Heart left ventricle (tissue), 16 donors: ENCODE results near the gene KRT8. TPM values are rescaled to one million over a fixed set of nuclear protein-coding genes. Genes with fewer than 3 reads are reported as not detected.

Source experiments
- ATAC-seq, 4 donors: fragments of 200-7000 bp; cut with Tn5 transposase; one replicate each; pipeline ENCODE4 v1.9.1; 2020 to 2022; ENCODE audit warnings: moderate library complexity in 4 of 4, mild to moderate bottlenecking in 3 of 4, moderate number of reproducible peaks in 1 of 4
- DNase-seq, 5 donors: peaks; one replicate each; pipeline ENCODE4 v3.0.0-alpha.2; 2020
- H3K27ac ChIP-seq, 12 donors: fragments of 200-600 bp; sonication (generic) in 4 of 12; one replicate each; pipeline versions ENCODE4 v1.5.0 to v1.8.0; 2016 to 2022; ENCODE audit warnings: mild to moderate bottlenecking in 2 of 12
- H3K27me3 ChIP-seq, 9 donors: fragments of 200-600 bp; sonication (generic) in 2 of 9; one replicate each; pipeline versions ENCODE4 v1.5.1 to v1.8.0; 2016 to 2022; ENCODE audit warnings: mild to moderate bottlenecking in 3 of 9
- H3K36me3 ChIP-seq, 9 donors: fragments of 200-600 bp; sonication (generic) in 2 of 9; one replicate each; pipeline versions ENCODE4 v1.5.0 to v1.8.0; 2018 to 2022; ENCODE audit warnings: mild to moderate bottlenecking in 2 of 9
- H3K4me1 ChIP-seq, 12 donors: fragments of 200-600 bp; sonication (generic) in 4 of 12; one replicate each; pipeline versions ENCODE4 v1.5.0 to v1.8.0; 2016 to 2022; ENCODE audit warnings: mild to moderate bottlenecking in 3 of 12
- H3K4me3 ChIP-seq, 12 donors: fragments of 200-600 bp; sonication (generic) in 4 of 12; one replicate each; pipeline versions ENCODE4 v1.5.0 to v1.8.0; 2017 to 2022; ENCODE audit warnings: mild to moderate bottlenecking in 9 of 12, moderate library complexity in 4 of 12
- H3K9me3 ChIP-seq, 12 donors: fragments of 200-600 bp; sonication (generic) in 4 of 12; one replicate each; pipeline versions ENCODE4 v1.5.0 to v1.8.0; 2016 to 2022; ENCODE audit warnings: mild to moderate bottlenecking in 1 of 12
- POLR2A ChIP-seq, 2 donors: fragments of 450-650 bp; IDR thresholded peaks; one replicate each; pipeline ENCODE4 v1.6.1; 2017; ENCODE audit warnings: antibody characterized with exemption in 2 of 2, mild to moderate bottlenecking in 2 of 2, moderate library complexity in 2 of 2
- WGBS, 4 donors: extraction: QIAGEN DNeasy Blood & Tissue Kit in 2 of 4; methylation state at CpG; one replicate each; pipeline versions ENCODE4 v1.1.5 to v1.1.7; 2013 to 2018; 5-methylcytosine and 5-hydroxymethylcytosine counted together
- intact Hi-C, 10 donors: fragments of 100-400 bp; cut with DNase I; formaldehyde crosslinking; loops; one replicate each; pipeline versions ENCODE4 v1.11.1 to v1.14.2; 2022
- polyA plus RNA-seq, 2 donors: library from polyadenylated mRNA; stranded (reverse); fragments of 200-250 nt; gene quantifications; one replicate each; pipeline ENCODE4 v1.2.3, GENCODE V29; 2013
- total RNA-seq, 9 donors: library from RNA; depleted of rRNA in 2 of 9; stranded (reverse); fragments of >200 nt in 2 of 9; fragmentation: NEBNext Ultra II Directional in 3 of 9; extraction: Animal tissue kit (Norgen Biotek cat#: 25700) in 3 of 9; gene quantifications; one replicate each; pipeline versions ENCODE4 v1.1.0 to v1.2.4, GENCODE V29; 2016 to 2023
- TF ChIP-seq, protein P1 (sequence below), 12 donors: fragments of 200-600 bp; sonication (generic) in 4 of 12; IDR thresholded peaks; one replicate each; pipeline versions ENCODE4 v1.5.0 to v1.8.0; 2018 to 2022; ENCODE audit warnings: antibody characterized with exemption in 12 of 12, mild to moderate bottlenecking in 5 of 12
- donor health status: ischemic (EF 13 %, LVEDD 7.1; RV severe dilation, severe dysfunction).
- donor health status: healthy with polysubstance abuse.
- donor health status: DM: no; HTN: yes; CAD: no.
- donor health status: DM: no; HTN: no; CAD: no.
- donor health status: ischemic (EF 25% LVEDD 6.9; RV normal size, moderate dysfunction).
- donor health status: ischemic (EF 25% LVEDD 5.7; RV mildly dilated, moderate dysfunction).
- donor health status: healthy.
- donor health status: DM: yes; HTN: yes; CAD: no.
- donor health status: ischemic (EF 35%, LVEDD 5.7; RV mildly dilated, moderate dysfunction).
- donor health status: nonischemic (EF 11% LVEDD 7.7; RV severe dilation, severe dysfunction).
- donor health status: DM: yes; HTN: yes; CAD: no.
- donor health status: PGD.
- donor health status: ischemic (EF 29% LVEDD 5.4; RV normal size, mild dysfunction).
- donor health status: nonischemic (EF 23%, LVEDD 6.1; RV moderate dilation, normal function).

The KRT8 gene
- total and polyA plus RNA-seq, 11 donors: 79.9 to 227 (median 127) TPM

DNA sequence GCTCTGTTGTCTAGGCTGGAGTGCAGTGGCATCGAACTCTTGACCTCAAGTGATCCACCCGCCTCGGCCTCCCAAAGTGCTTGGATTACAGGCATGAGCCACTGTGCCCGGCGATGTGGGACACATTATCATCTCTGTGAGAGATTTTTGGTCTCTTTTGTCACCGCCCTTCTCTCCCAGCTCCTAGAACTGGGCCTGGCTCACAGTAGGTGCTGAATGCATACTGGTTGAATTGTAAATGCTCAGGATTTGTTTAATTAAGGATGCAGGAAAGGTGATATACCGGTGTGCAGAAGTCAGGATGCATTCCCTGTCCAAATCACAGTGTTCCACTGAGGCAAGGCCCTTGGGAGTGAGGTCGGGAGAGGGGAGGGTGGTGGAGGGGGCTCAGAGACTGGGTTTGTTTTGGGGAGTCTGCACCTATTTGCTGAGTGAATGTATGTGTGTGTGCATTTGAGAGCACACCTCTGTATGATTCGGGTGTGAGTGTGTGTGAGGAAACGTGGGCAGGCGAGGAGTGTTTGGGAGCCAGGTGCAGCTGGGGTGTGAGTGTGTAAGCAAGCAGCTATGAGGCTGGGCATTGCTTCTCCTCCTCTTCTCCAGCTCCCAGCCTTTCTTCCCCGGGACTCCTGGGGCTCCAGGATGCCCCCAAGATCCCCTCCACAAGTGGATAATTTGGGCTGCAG lies 43.0 kb upstream of the KRT8 start:
- Histone ChIP-seq H3K4me3 (no peak overlapping the region), H3K4me1 (peaks cover 0 to 19% (median 2%) of the 10 kb centered on the region in 12 donors), H3K27me3 (peaks cover 0 to 18% (median 6%) of the 10 kb centered on the region in 9 donors), H3K36me3 (no peaks in the 10 kb centered on the region), H3K9me3 (no peaks in the 10 kb centered on the region), H3K27ac (no peak overlapping the region)
- ATAC-seq: no peak
- intact Hi-C loops: no loop called here
- WGBS, 4 donors: 92 to 95% (median 94%) methylated on average over 12 of the region's 12 CpGs
- TF ChIP-seq, protein P1, sequence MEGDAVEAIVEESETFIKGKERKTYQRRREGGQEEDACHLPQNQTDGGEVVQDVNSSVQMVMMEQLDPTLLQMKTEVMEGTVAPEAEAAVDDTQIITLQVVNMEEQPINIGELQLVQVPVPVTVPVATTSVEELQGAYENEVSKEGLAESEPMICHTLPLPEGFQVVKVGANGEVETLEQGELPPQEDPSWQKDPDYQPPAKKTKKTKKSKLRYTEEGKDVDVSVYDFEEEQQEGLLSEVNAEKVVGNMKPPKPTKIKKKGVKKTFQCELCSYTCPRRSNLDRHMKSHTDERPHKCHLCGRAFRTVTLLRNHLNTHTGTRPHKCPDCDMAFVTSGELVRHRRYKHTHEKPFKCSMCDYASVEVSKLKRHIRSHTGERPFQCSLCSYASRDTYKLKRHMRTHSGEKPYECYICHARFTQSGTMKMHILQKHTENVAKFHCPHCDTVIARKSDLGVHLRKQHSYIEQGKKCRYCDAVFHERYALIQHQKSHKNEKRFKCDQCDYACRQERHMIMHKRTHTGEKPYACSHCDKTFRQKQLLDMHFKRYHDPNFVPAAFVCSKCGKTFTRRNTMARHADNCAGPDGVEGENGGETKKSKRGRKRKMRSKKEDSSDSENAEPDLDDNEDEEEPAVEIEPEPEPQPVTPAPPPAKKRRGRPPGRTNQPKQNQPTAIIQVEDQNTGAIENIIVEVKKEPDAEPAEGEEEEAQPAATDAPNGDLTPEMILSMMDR (IDR thresholded peaks at IDR 0.05): no peak
- TF ChIP-seq POLR2A (IDR thresholded peaks at IDR 0.05): no peak
- DNase-seq: no peak

DNA sequence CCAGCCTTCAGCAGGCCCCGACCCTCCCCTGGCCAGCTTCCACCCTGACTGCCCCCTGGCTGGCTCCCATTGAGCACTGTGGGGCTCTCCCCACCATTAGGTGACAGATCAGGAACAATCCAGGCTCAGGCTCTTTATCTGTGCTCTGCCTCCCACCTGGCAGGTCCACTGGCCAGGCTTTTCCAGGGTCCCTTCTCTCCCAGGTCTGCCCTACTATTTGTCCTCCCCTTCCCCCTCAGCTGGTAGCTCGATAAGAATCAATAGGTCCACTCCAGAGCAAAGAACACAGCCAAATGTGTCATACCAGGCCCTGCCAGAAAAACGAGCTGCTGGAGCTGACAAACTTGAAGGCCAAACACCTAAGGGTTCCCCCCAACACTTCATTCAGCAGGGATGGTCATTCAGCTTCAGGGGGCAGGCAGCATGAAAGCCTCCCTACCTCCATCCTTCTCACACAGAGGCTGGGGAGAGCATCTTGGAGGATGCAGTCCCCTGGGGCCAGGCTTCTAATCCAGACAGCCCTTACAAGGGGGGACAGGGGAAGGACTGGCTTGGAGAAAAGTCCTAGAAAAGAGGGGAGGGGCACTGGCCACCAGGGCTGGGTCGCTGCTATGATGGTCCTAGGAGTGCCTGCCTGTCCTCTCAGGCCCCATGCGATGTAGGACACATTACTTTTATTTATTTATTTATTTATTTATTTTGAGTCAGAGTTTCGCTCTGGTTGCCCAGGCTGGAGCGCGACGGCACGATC lies 42.1 kb upstream of the KRT8 start:
- peaks cover 0 to 18% (median 6%) of the 10 kb centered on the region in 9 donors for H3K27me3 ChIP-seq

DNA sequence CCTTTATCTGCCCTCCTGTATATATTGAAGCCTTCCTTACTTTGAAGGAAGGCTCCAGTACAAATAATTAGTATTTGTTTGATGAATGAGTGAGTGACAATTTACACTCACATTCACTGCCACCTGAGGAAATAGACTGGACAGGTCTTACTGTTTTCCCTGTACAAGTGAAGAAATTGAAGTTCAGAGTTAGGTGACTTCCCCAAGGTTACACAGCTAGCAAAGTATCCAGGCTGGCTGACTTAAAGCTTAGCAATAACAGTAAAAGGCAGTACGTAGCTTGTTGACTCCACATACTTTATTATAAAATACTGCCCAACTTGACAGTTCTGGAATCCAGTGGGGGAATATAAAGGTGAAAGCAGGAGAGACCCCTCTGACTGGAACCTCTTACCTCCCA lies 41.5 kb upstream of the KRT8 start:
- Histone ChIP-seq H3K27ac (no peak overlapping the region), H3K27me3 (peaks cover 0 to 18% (median 6%) of the 10 kb centered on the region in 9 donors), H3K4me1 (peaks cover 0 to 19% (median 2%) of the 10 kb centered on the region in 12 donors), H3K36me3 (no peaks in the 10 kb centered on the region), H3K4me3 (no peak overlapping the region), H3K9me3 (no peaks in the 10 kb centered on the region)
- intact Hi-C loops: no loop called here
- 0 to 90% (median 30%) methylated on average over 1 of the region's 1 CpG for WGBS, 4 donors
- ATAC-seq (no peak), DNase-seq (no peak)
- TF ChIP-seq POLR2A (IDR thresholded peaks at IDR 0.05): no peak
- TF ChIP-seq, protein P1 (IDR thresholded peaks at IDR 0.05): no peak

More for the DNA sequence above, 42.1 kb upstream of the KRT8 start:
- Histone ChIP-seq H3K27ac (no peak overlapping the region), H3K9me3 (no peaks in the 10 kb centered on the region), H3K4me3 (no peak overlapping the region), H3K36me3 (no peaks in the 10 kb centered on the region), H3K4me1 (peaks cover 0 to 19% (median 2%) of the 10 kb centered on the region in 12 donors)
- 77 to 85% (median 84%) methylated on average over 10 of the region's 10 CpGs for WGBS, 4 donors
- intact Hi-C loops: no loop called here
- no peak for DNase-seq
- ATAC-seq: no peak
- TF ChIP-seq POLR2A (IDR thresholded peaks at IDR 0.05): no peak
- TF ChIP-seq, protein P1 (IDR thresholded peaks at IDR 0.05): no peak
